Measurements from ENCODE around the gene CCDC146. TPM values are rescaled to one million over a fixed set of nuclear protein-coding genes. Genes with fewer than 3 reads are reported as not detected.

The CCDC146 gene
- total RNA-seq, 1 experiment from 2014 or later, result 0.72 TPM

DNA sequence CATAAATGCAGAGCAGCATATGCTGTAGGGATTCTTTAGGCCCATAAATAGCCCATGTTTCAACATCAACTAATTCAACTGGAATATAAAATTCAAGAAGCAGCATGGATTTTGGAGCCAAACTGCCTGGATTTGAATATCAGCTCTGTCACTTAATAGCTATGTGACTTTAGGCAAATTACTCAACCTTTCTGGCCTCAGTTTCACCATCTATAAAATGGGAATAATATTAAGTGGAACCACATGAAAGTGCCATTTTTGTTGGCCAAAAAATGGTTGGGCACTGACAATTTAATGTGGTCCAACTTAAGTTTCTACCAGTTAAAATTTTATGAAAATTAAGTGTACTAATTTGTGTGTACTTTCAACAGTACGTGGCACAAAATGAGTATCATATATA, 195.6 kb downstream of the CCDC146 start:
- TF ChIP-seq, protein P1, sequence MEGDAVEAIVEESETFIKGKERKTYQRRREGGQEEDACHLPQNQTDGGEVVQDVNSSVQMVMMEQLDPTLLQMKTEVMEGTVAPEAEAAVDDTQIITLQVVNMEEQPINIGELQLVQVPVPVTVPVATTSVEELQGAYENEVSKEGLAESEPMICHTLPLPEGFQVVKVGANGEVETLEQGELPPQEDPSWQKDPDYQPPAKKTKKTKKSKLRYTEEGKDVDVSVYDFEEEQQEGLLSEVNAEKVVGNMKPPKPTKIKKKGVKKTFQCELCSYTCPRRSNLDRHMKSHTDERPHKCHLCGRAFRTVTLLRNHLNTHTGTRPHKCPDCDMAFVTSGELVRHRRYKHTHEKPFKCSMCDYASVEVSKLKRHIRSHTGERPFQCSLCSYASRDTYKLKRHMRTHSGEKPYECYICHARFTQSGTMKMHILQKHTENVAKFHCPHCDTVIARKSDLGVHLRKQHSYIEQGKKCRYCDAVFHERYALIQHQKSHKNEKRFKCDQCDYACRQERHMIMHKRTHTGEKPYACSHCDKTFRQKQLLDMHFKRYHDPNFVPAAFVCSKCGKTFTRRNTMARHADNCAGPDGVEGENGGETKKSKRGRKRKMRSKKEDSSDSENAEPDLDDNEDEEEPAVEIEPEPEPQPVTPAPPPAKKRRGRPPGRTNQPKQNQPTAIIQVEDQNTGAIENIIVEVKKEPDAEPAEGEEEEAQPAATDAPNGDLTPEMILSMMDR (conservative IDR thresholded peaks at IDR 0.05), result no peak
- Mint-ChIP-seq H3K4me1 (no peaks in the 10 kb centered on the region), H3K4me3 (no peak overlapping the region), H3K27ac (no peak overlapping the region), H3K36me3 (ENCODE audit: insufficient read depth in 1 of 3, low read depth in 3 of 3) (no peaks in the 10 kb centered on the region), H3K27me3 (ENCODE audit: low read depth) (no peaks in the 10 kb centered on the region; the same call in 1 of the 2 replicates), H3K9me3 (no peaks in the 10 kb centered on the region)
- Histone ChIP-seq H3K27ac (ENCODE audit: insufficient read length, low read depth, low read length) (no peak overlapping the region), H4K5ac (ENCODE audit: insufficient read length, low read depth, low read length) (no peak overlapping the region), H3K23me2 (ENCODE audit: insufficient read length, low read depth, low read length, poor library complexity, severe bottlenecking) (no peaks in the 10 kb centered on the region), H4K8ac (replicated peaks; ENCODE audit: insufficient read length, low read depth, low read length) (no peak overlapping the region), H2BK15ac (ENCODE audit: low read depth, low read length) (no peak overlapping the region), H3K56ac (ENCODE audit: insufficient read length, low read depth, low read length) (no peak overlapping the region), H4K20me1 (ENCODE audit: control insufficient read depth, insufficient read depth, insufficient read length) (no peaks in the 10 kb centered on the region), H3K14ac (ENCODE audit: insufficient read depth, low read length) (no peak overlapping the region), H3K79me1 (ENCODE audit: insufficient read depth, low read depth, low read length, poor library complexity, severe bottlenecking) (no peaks in the 10 kb centered on the region), H3K4me1 (ENCODE audit: insufficient read depth, low read length) (no peaks in the 10 kb centered on the region), H3K9me3 (ENCODE audit: control insufficient read depth, low read depth, low read length) (no peaks in the 10 kb centered on the region), H3K79me2 (ENCODE audit: insufficient read depth, low read length) (no peaks in the 10 kb centered on the region), H3K4me2 (ENCODE audit: insufficient read depth, insufficient read length, low read length) (no peak overlapping the region), H3K23ac (ENCODE audit: insufficient read length, low read depth, low read length) (no peak overlapping the region), H2BK5ac (ENCODE audit: insufficient read length, low read length) (no peak overlapping the region), H2AK5ac (ENCODE audit: insufficient read length, low read length) (no peak overlapping the region), H2BK120ac (ENCODE audit: low read depth, low read length, poor library complexity, severe bottlenecking) (no peak overlapping the region), H2BK20ac (ENCODE audit: low read depth, low read length, poor library complexity, severe bottlenecking) (no peak overlapping the region), H3K9ac (ENCODE audit: extremely low read depth, insufficient read length, low read length) (no peak overlapping the region), H4K91ac (ENCODE audit: insufficient read length, low read depth, low read length) (no peak overlapping the region), H3K18ac (ENCODE audit: insufficient read length, low read depth, low read length) (no peak overlapping the region), H3K4ac (ENCODE audit: low read depth, low read length) (no peak overlapping the region), H3K27me3 (ENCODE audit: insufficient read depth, low read length) (no peaks in the 10 kb centered on the region), H3T11ph (ENCODE audit: low read length) (no peak overlapping the region), H2BK12ac (ENCODE audit: insufficient read length, low read depth, low read length) (no peak overlapping the region), H2AFZ (ENCODE audit: low read length) (no peak overlapping the region)
- WGBS (ENCODE audit: extremely low coverage, insufficient read length, low lambda C conversion rate), result no CpG with 5 or more reads among the region's 1 CpG
- no peak for DNase-seq

All from H9 (cell line).